ACHN (cell line): ENCODE results near the gene FRAS1.

ENCODE experiments used
- DNase-seq: peaks from one replicate; pipeline ENCODE4 v3.0.0-alpha.2; 2015
- in situ Hi-C: cut with HindIII; loops from 2 replicates; pipeline ENCODE4 v1.10.0; 2017; ENCODE audit warnings: low sequenced_read_pairs, low pct_ligation_motif_present, low pct_unique_long_range_greater_than_20kb

Gene FRAS1

DNA sequence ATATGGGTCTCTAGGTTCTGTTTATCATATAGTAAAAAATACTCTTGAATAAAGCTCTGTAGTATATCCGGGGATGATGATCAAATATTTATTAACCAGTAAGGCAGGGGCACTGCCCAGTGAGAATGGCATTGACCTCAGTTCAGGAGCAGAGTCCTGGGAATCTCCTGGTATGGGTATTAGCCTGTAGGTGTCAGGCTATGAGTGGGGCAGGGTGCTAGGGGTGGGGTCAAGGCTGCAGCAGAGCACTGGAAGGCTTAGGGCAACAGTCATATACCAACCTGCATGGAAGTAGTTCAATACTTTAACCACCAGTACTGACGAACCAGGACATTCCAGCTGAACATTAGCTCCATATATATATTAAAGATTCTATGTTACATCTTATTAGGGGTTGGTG, 274.1 kb downstream of the FRAS1 start:
- no peak for DNase-seq
- in situ Hi-C loops: no loop called here

DNA sequence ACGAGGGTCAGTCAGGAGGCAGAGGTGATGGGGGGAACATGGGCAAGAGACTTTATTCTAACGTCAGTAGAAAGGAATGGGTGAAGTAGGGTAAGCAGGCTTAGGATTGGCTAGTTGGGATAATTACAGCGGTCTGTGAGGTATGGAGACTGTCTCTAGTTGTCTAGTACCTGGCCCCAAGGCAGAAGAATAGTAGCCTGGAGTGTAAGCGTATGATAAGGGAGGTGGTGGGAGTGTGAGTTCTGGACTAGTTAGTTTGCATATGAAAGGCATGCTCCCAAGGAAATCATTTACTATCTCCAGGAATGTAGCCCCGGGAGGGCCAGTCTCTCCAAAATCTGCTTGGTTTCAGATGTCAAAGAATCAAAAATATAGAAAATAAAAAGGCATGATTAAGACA, 274.8 kb downstream of the FRAS1 start:
- no peak for DNase-seq
- in situ Hi-C loops: no loop called here

DNA sequence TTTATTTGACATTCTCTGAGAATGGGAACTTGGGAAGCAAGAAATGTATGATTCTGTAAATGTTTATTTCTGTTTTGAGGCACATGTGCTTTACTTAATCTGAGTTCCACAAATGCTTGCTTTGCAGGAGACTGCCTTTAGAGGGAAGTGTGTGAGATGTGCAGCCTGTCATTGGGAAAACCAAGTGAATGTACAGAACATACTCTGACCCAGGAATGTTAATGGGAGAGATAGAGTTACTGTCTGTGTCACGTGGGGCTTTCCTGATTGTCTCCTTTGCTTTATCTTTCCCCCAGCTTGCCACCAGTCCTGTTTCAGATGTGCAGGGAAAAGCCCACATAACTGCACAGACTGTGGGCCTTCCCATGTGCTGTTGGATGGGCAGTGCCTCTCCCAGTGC, 275.9 kb downstream of the FRAS1 start:
- no peak for DNase-seq
- in situ Hi-C loops: no loop called here

DNA sequence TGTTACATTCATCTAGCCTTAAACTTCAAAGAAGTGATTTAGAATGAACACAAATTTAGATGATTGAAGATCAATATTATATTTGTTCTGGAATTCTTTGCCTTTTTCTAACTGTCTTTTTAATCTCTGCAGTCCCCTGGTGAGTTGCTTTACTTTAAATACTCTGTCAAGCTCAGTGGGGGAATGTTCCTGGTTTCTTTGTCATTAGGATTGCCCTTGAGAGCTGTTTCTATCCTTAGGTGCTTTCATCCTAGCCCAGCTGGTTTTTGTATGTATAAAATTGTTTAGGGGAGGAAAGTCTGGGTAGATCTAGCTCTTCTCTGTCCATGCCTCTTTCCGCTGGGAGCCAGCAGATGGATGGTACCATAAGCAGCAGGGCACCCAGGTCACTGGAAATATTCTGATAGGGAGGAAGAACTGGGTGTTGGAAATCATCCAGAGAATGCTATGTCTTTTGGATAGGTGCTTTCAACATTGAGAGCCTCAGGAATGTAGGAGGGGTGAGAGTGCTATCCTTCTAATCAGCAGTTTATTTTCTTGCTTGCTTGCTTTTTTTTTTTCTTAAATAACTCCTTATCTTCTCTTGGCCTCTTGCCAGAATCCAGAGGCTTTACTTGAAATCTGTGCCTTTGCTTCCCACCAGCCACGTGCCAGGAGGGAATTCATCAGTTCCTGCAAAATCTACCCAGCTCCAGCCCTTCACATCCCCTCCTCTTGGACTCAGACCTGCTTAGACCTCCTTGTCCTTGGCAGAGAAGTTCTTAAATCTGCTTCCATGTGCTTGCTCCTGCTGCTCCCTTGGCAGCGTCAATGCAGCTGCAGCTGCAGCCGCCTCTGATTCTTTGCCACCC, 279.2 kb downstream of the FRAS1 start:
- in situ Hi-C loops: no loop called here
- no peak for DNase-seq

DNA sequence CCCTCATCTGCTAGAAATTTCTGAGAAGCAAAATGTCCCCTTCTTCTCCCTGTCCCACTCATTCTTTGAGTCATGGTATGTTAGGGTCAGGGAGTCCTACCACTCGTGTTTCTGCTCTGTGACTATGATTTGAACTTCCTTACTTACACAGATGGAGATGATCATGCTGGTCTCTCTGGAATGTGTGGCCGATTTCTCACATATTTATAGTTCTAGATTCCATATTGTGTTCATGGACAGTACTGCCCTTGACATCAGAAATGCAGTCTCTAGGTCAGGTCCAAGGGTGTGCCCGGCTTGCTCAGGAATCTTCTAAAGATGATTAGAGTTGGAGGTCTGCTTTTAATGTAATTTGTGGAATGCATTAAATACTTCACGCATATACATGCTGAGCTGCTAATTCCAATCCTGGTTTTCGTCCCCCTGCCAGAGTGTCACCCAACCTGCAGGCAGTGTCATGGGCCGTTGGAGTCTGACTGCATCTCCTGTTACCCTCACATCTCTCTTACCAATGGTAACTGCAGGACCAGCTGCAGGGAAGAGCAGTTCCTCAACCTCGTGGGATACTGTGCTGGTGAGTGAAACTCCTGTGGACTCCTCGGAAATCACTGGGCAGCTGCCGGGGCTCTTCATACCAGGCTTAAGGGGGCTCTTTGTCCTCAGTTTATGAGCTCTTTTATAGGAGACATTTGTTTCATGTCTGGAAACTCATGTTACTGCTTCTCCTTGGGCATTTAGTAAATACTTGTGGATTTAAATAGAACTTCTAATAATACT, 280.3 kb downstream of the FRAS1 start:
- no peak for DNase-seq
- in situ Hi-C loops: no loop called here

DNA sequence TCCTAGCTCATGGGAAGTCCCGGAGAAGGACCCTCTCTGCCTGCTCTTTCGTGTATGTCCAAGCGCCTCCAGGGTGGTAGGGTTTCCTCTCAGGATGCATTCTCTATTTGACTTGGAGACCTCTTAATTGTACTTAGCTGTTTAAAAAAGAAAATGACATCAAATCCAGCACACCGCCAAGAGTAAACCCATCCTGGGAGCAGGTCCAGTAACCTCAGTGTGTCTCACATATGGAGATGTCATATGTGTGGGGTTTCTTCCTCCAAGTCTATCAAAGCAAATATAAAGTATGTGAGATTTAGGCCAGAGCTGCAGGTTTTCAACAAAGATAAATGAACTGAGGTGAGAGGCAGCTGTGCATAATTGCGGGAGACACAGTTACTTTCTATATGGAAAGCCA, 285.0 kb downstream of the FRAS1 start:
- DNase-seq: no peak
- in situ Hi-C loops: no loop called here

DNA sequence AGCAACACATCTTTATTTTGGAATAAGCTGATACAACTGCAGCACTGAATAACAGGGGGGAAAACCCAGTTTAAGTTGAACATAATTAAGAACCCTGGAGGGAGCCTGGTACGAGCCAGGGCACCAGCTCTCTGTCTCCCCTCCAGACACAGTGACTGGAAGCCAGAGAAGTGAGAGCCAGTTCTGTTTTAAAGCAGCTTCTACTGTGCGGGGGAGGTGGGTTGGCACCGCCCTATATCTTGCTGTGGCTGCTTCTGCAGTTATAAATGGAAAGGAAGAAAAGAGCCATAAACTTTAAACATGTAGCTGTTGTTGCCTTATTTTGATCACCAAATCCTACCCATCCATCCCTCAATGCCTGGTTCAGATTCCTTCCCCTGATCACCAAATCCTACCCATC, 286.6 kb downstream of the FRAS1 start:
- no peak for DNase-seq
- in situ Hi-C loops: no loop called here

DNA sequence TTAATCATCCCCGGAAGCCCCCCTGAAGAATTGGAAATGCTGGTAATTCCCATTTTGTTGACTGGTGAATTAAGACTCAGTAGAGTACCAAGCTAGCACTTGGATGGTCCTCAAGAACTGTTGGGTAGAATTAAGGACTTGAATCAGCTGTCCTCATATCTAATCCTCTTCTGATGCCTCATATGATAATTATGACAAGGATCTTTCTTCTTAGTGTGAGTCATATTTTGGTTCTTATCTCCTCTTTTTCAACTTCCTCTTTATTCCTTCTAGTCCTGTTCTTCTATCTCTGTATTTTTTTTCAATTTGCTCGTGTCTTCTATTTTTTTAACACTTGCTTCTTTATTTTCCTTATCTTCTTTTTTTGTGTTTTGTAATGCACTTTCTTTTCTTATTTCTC, 288.1 kb downstream of the FRAS1 start:
- in situ Hi-C loops: no loop called here
- DNase-seq: no peak

DNA sequence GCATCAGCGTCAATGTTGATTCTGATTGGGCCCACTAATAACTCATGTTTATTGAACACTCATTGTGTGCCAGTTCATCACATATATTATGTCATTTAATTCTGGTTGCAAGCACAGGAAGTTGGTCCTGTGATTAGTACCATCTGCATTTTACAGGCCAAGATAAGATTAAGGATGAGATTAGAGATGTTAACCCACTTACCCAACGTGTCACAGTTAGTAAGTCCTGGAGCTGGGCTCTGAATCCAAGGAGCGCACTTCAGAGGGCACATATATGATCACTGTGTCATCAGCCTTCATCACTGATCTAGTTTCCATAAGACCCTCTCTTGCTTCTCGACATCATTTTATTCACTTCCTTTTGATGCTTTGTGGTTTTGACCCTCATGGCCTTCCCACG, 289.1 kb downstream of the FRAS1 start:
- in situ Hi-C loops: no loop called here

DNA sequence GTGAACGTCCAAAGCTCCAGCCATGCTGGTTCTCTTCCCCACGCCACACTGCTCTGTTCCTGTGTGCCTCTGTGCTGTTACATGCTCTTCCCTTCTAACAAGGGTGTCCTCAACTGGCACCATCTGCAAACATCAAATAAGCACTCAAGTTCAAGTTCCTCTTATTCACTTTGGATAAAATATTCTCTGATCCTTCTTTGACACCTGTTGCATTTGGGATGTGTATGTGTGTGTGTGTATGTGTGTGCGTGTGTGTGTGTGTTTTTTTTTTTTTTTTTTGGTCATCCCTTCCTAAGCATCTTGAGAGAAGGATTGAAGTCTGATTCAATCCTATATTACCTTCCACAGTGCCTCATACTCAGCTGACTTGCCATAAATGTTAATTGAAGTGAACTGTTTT, 290.4 kb downstream of the FRAS1 start:
- in situ Hi-C loops: no loop called here
- DNase-seq: no peak

More for the DNA sequence above, 289.1 kb downstream of the FRAS1 start:
- DNase-seq: no peak

DNA sequence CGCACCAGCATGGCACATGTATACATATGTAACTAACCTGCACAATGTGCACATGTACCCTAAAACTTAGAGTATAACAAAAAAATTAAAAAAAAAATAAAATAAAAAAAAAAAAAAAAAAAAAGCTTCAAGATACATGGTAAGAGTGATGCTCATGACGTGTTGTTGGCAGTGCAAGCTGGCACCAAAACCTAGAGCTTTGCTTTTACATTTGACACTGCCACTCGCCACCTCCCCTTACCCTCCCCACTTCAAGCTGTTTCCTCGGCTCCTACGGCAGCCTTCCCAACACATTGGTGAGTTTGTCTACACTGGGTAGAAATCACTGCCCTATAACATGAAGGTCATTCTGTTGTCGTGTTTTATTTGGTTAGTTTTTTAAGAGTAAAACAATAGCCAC, 296.8 kb downstream of the FRAS1 start:
- no peak for DNase-seq
- in situ Hi-C loops: no loop called here

DNA sequence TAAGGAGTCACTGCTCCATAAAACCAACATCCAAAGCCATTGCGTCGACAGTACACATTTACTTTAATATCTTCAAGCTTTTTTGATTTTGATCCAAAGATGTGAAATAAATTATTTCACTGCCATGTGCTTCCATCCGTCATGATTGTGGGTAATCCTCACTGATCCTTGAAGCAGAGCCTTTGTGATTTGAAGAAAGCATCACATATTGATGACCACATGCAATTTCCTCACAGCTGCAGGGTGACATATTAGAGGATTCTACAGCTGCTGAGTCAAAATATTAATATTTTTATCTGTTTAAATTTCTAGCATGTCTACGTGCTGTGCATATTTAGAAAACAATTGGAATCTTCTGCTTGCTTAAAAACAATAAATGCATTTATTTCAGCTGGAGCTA, 297.7 kb downstream of the FRAS1 start:
- in situ Hi-C loops: no loop called here
- no peak for DNase-seq

DNA sequence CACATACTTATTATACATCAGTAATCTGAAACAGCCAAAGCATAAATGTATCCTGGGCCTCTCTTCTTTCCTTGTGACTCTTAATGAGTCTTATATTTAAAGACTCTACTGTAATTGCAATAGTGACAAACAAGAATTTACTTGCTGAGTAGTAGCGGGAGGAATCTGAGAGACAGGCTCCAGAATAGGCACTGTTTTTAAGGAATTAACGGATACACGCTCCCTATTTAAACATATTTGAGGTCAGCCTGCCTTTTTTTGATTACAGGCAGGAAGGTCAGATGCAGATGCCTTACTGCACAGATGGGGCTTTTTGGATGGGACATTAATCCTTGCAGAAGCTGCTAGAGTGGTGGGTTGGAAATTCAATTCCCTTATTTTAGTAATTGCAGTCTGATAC, 298.2 kb downstream of the FRAS1 start:
- no peak for DNase-seq
- in situ Hi-C loops: no loop called here

DNA sequence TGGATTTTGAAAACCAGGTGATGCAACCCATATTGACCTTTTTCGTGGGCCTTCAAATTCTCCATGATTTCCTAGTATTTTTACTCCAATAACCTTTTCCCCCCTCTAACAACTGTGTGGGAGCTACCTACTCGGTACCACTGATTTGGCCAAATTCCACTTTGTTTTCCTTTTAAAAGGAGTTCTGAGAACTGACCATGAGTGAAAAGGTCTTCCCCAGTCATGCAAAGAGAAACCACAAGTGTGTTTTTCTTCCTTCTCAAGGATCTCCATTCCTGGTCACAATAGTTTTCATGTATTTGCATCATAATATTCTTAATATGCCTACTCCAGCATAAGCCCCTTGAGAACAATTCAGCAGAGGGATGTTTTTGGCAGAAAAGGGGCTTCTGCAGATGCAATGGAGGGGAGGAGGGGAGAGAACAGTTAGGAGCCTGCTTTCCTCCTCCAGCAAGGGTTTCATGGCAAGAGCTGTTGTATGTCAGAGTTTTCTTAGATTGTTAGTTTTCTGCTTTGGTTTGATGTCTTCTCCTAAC, 299.2 kb downstream of the FRAS1 start:
- no peak for DNase-seq
- in situ Hi-C loops: no loop called here

DNA sequence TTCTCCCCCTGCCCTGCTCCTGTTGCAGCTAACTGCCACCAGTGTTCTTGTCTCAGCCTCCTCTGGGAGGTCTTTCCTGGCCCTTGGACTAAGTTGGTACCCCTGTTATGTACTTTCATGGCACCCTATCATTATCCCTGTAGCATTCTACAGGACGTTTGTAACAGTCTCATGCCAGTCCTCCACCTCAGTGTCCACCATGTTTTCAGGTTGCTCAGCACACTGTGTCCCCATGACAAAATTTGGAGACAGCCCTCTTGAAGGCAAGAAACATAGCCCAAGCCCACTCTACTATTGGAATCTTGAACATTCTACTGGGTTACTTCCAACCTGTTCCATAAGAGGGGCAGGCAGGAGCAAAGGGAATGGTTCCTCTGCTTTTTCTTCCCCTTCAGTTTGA, 300.0 kb downstream of the FRAS1 start:
- no peak for DNase-seq
- in situ Hi-C loops: no loop called here

DNA sequence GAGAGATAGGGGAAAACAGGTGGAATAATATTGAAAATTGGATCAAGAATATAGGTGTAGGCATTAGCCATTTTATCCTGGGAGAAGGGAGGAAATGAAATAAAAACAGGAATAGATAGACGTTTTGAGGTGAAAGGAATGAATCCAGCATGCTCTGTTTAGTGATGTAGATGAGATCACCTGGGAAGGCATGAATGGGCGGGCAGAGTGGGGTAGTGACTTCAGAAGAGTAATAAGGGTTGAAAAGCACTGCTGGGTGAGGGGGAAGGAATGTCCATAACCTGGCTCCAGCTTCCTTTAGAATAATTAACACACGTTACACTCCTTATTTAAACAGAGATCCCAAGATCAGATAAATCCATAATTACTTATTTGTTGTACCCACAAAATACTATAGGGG, 303.3 kb downstream of the FRAS1 start:
- in situ Hi-C loops: no loop called here
- DNase-seq: no peak

DNA sequence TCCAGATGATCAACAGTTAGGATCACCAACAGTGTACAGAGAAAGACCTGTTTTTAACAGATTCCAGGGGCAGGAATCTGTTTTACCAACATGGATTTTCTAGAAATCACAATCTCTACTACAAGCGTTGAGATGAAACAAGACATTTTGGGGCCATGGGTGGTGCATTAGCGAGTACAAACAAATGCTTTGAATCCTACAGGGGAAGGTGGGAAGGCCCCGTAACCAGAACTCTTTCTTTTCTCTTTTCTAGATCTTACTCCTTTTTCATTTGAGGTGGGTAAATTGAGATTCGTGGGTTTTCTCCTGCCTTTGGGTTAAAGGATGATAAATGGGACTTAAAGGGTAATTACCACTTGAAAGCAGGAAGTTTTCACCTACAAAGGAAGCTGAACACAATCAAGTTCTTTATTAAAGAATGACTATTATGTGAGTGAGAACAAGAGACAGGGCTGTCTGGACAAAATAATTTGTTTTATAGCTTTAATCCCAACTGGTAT, 304.5 kb downstream of the FRAS1 start:
- DNase-seq: no peak
- in situ Hi-C loops: no loop called here

DNA sequence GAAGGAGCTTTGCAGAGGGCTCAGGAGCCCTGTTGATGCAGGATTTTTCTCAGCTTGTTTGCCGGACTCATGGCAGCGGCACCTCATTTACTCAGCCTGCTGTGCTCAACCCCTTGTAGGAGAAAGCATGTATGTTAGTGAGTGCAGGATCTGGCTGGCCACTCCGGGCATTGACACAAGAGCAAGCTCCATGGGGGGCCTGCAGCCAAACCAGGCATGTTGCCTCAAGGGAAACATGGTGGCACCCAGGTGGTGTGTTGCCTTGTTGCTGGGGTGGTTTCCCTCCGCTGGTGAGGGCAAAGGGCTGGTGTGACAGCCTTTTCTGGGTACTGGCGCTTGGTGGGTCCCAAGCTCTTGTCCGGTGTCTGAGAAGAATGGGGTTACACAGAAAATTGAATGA, 305.2 kb downstream of the FRAS1 start:
- in situ Hi-C loops: no loop called here
- no peak for DNase-seq

DNA sequence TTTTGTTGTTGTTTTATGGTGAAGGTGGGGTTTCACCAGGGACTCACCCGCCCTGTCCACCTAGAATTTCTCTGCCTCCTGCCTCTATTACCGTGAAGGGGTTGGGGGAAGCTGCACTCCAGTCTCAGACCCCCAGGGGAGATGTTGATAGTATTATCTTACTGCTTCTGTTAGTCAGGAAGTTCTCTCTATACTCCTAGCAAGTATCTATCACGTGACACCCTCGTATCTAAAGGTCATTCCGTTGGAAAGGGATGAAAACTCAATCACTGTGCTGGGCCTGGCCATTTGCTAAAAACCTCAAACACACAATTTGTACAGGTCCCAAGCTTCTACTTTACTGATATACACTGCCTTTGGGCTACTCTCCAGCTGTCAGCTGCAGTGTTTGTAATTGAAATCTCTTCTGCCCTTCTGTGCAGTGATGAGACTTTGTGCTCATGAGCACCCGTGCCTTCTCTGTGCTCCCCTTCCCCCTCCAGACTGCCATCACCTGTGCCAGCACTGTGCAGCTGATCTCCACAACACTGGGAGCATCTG, 306.0 kb downstream of the FRAS1 start:
- in situ Hi-C loops: no loop called here

More for the DNA sequence above, 306.0 kb downstream of the FRAS1 start:
- no peak for DNase-seq
